Measurements from ENCODE around the gene GMDS. TPM values are rescaled to one million over a fixed set of nuclear protein-coding genes. Genes with fewer than 3 reads are reported as not detected.

The GMDS gene
- polyA plus RNA-seq, 1 donor (not counting 4 experiments of a cell fraction or from before 2014, with no cell fraction given) = 22.1 TPM

GRCh38 chr6:1949538-1949937 is 295.9 kb downstream of the GMDS start:
- no peak for DNase-seq (ENCODE audit: low read depth, low spot score)
- no peak for FAIRE-seq
- H3K4me2 ChIP-seq (ENCODE audit: control insufficient read depth, extremely low read depth, insufficient read depth, low read depth, low read length) = no peak overlapping the region

GRCh38 chr6:1947922-1948321 is 297.5 kb downstream of the GMDS start:
- Histone ChIP-seq H3K9me3 (ENCODE audit: control insufficient read depth, low read depth, low read length) (no peaks in the 10 kb centered on the region), H2AFZ (ENCODE audit: control insufficient read depth, low read length) (no peak overlapping the region), H4K20me1 (ENCODE audit: control insufficient read depth, extremely low read depth, insufficient read depth, low read length) (no peaks in the 10 kb centered on the region), H3K4me3 (ENCODE audit: control insufficient read depth in 2 of 3, extremely low read depth in 1 of 3, insufficient read depth in 2 of 3, low read depth in 1 of 3, low read length in 3 of 3) (no peak overlapping the region), H3K79me2 (ENCODE audit: control insufficient read depth, insufficient read depth, low read length) (no peaks in the 10 kb centered on the region), H3K36me3 (ENCODE audit: control insufficient read depth in 2 of 2, extremely low read depth in 1 of 2, insufficient read depth in 2 of 2, low read length in 2 of 2) (no peaks in the 10 kb centered on the region), H3K9ac (ENCODE audit: control insufficient read depth, extremely low read depth, insufficient read depth, low read length) (no peak overlapping the region), H3K27me3 (ENCODE audit: control insufficient read depth, extremely low read depth, insufficient read depth, low read length) (no peaks in the 10 kb centered on the region), H3K4me1 (ENCODE audit: control insufficient read depth, extremely low read depth, insufficient read depth, low read length) (peaks cover 15% of the 10 kb centered on the region), H3K9me1 (ENCODE audit: control insufficient read depth, extremely low read depth, insufficient read depth, low read length) (no peaks in the 10 kb centered on the region), H3K4me2 (ENCODE audit: control insufficient read depth, extremely low read depth, insufficient read depth, low read depth, low read length) (no peak overlapping the region), H3K27ac (ENCODE audit: control insufficient read depth, insufficient read depth, low read length) (no peak overlapping the region)
- no peak for FAIRE-seq
- dilution Hi-C loops (cut with MboI; ENCODE audit: extremely low pct_ligation_motif_present, low sequenced_read_pairs) = no loop called here
- no peak for TF ChIP-seq EZH2 (IDR thresholded peaks at IDR 0.05; ENCODE audit: low read length)
- TF ChIP-seq CTCF (optimal IDR thresholded peaks at IDR 0.05 in 1 of 3, IDR thresholded peaks at IDR 0.05 in 1 of 3, conservative IDR thresholded peaks at IDR 0.05 in 1 of 3; ENCODE audit: extremely low read depth in 1 of 3, insufficient read depth in 2 of 3, low read length in 3 of 3) = no peak
- DNase-seq (ENCODE audit: low read depth, low spot score) = no peak

More at GRCh38 chr6:1949538-1949937, 295.9 kb downstream of the GMDS start:
- no peak overlapping the region for H3K27ac ChIP-seq (ENCODE audit: control insufficient read depth, insufficient read depth, low read length)
- H3K9ac ChIP-seq (ENCODE audit: control insufficient read depth, extremely low read depth, insufficient read depth, low read length) = no peak overlapping the region
- no peaks in the 10 kb centered on the region for H3K9me3 ChIP-seq (ENCODE audit: control insufficient read depth, low read depth, low read length)
- TF ChIP-seq EZH2 (IDR thresholded peaks at IDR 0.05; ENCODE audit: low read length) (no peak), CTCF (optimal IDR thresholded peaks at IDR 0.05 in 1 of 3, IDR thresholded peaks at IDR 0.05 in 1 of 3, conservative IDR thresholded peaks at IDR 0.05 in 1 of 3; ENCODE audit: extremely low read depth in 1 of 3, insufficient read depth in 2 of 3, low read length in 3 of 3) (no peak)
- H3K36me3 ChIP-seq (ENCODE audit: control insufficient read depth in 2 of 2, extremely low read depth in 1 of 2, insufficient read depth in 2 of 2, low read length in 2 of 2) = no peaks in the 10 kb centered on the region
- no peak overlapping the region for H3K4me3 ChIP-seq (ENCODE audit: control insufficient read depth in 2 of 3, extremely low read depth in 1 of 3, insufficient read depth in 2 of 3, low read depth in 1 of 3, low read length in 3 of 3)
- H3K27me3 ChIP-seq (ENCODE audit: control insufficient read depth, extremely low read depth, insufficient read depth, low read length) = no peaks in the 10 kb centered on the region
- H3K9me1 ChIP-seq (ENCODE audit: control insufficient read depth, extremely low read depth, insufficient read depth, low read length) = no peaks in the 10 kb centered on the region
- dilution Hi-C loops (cut with MboI; ENCODE audit: extremely low pct_ligation_motif_present, low sequenced_read_pairs) = no loop called here
- H3K79me2 ChIP-seq (ENCODE audit: control insufficient read depth, insufficient read depth, low read length) = no peaks in the 10 kb centered on the region
- H3K4me1 ChIP-seq (ENCODE audit: control insufficient read depth, extremely low read depth, insufficient read depth, low read length) = peaks cover 17% of the 10 kb centered on the region
- H4K20me1 ChIP-seq (ENCODE audit: control insufficient read depth, extremely low read depth, insufficient read depth, low read length) = no peaks in the 10 kb centered on the region
- no peak overlapping the region for H2AFZ ChIP-seq (ENCODE audit: control insufficient read depth, low read length)

Data from keratinocyte (primary cell).